Measurements from ENCODE around the gene MAML2. TPM values are rescaled to one million over a fixed set of nuclear protein-coding genes. Genes with fewer than 3 reads are reported as not detected.

MAML2 gene
- total RNA-seq, 4 donors from 2014 or later: 20.0 to 33.7 (median 23.2) TPM

DNA sequence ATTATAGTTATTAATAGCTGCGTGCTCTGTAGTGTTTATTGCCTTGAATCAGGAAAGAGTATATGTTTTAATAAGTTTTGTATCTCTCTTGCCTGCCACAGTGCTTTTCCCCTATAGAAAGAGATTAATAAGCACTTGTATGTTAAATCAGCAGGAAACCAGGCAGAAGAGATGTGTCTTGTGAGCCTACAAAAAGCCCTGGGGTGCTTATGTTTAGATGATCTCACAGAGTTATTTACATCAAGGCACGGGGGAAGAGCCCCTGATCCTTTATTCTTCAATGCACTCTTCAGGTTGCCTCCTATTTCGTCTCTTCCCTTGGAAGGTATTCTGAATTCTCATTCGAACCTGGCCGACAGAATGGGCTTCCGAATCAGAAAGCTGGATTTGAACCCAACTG is 183.0 kb downstream of the MAML2 start:
- Histone ChIP-seq H3K9me3 (no peaks in the 10 kb centered on the region), H3K36me3 (no peaks in the 10 kb centered on the region), H3K4me3 (no peak overlapping the region), H3K4me1 (peaks cover 41 to 74% (median 60%) of the 10 kb centered on the region in 4 donors), H3K27me3 (no peaks in the 10 kb centered on the region), H3K27ac (replicated peaks in 1 of 4) (peak overlapping the region in 2 of 4 donors; percentile 24 to 82)
- 79% methylated on average over 5 of the region's 6 CpGs for WGBS
- no peak for DNase-seq (ENCODE audit: extremely low spot score)
- intact Hi-C loops (cut with DNase I): loop anchor here (5.0 to 10.0 kb wide), 3 partner anchors 37 to 182 kb away; partner anchors contain the start of gene MAML2
- TF ChIP-seq POLR2AphosphoS5 (IDR thresholded peaks at IDR 0.05) (no peak), EP300 (IDR thresholded peaks at IDR 0.05) (no peak), POLR2A (IDR thresholded peaks at IDR 0.05; ENCODE audit: low read depth) (no peak)
- TF ChIP-seq, protein P1, sequence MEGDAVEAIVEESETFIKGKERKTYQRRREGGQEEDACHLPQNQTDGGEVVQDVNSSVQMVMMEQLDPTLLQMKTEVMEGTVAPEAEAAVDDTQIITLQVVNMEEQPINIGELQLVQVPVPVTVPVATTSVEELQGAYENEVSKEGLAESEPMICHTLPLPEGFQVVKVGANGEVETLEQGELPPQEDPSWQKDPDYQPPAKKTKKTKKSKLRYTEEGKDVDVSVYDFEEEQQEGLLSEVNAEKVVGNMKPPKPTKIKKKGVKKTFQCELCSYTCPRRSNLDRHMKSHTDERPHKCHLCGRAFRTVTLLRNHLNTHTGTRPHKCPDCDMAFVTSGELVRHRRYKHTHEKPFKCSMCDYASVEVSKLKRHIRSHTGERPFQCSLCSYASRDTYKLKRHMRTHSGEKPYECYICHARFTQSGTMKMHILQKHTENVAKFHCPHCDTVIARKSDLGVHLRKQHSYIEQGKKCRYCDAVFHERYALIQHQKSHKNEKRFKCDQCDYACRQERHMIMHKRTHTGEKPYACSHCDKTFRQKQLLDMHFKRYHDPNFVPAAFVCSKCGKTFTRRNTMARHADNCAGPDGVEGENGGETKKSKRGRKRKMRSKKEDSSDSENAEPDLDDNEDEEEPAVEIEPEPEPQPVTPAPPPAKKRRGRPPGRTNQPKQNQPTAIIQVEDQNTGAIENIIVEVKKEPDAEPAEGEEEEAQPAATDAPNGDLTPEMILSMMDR (IDR thresholded peaks at IDR 0.05): no peak

DNA sequence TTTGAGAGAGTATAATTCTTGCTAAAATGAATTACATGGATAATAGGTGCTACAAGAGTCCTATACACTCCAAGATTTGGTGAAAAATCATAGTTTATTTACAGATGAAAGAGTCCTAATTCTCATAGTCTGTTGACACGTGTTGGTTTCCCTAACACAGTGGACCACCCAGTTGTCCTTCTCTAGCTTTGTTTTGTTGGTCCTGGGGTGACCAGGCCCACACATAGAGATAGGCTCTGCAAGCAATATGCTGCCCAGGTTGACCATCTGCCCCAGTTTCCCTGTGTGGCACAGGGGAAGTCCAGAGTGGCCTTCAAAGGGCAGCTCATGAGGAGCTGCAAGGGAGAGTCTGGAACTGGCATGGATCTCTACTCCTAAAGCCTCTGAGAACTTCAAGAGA is 184.9 kb downstream of the MAML2 start:
- no peaks in the 10 kb centered on the region for H3K27me3 ChIP-seq
- H3K4me3 ChIP-seq: no peak overlapping the region
- WGBS: 87% methylated on average over 1 of the region's 1 CpG
- H3K36me3 ChIP-seq: no peaks in the 10 kb centered on the region
- peaks cover 42 to 76% (median 70%) of the 10 kb centered on the region in 4 donors for H3K4me1 ChIP-seq
- H3K27ac ChIP-seq (replicated peaks in 1 of 4): peak overlapping the region; percentile 75 to 86 (median 83)
- no peaks in the 10 kb centered on the region for H3K9me3 ChIP-seq
- DNase-seq (ENCODE audit: extremely low spot score): no peak
- TF ChIP-seq, protein P1 (IDR thresholded peaks at IDR 0.05): no peak
- TF ChIP-seq EP300 (IDR thresholded peaks at IDR 0.05) (no peak), POLR2A (IDR thresholded peaks at IDR 0.05; ENCODE audit: low read depth) (no peak)
- intact Hi-C loops (cut with DNase I): no loop called here

DNA sequence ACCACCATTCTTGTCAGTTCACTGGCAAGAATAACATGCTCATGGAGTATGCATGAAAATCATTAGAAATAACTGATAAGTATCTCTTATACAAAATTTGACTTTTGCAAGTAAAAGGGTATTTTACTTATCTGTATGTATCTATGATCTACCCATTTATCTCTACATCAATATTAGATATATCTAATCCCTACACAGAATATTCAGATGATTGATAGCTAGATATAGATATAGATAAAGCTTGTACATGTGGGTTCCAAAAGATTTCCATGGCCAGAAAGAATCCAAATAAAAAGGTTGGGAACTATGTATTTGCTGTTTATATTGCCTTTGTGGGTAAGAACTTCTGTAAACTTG is 185.5 kb downstream of the MAML2 start:
- DNase-seq (ENCODE audit: extremely low spot score): no peak
- Histone ChIP-seq H3K9me3 (no peaks in the 10 kb centered on the region), H3K27me3 (no peaks in the 10 kb centered on the region), H3K27ac (replicated peaks in 1 of 4) (peak overlapping the region; percentile 75 to 86 (median 83)), H3K36me3 (no peaks in the 10 kb centered on the region), H3K4me3 (no peak overlapping the region), H3K4me1 (peaks cover 42 to 71% (median 66%) of the 10 kb centered on the region in 4 donors)
- intact Hi-C loops (cut with DNase I): no loop called here
- TF ChIP-seq, protein P1 (IDR thresholded peaks at IDR 0.05): no peak
- TF ChIP-seq POLR2A (IDR thresholded peaks at IDR 0.05; ENCODE audit: low read depth) (no peak), EP300 (IDR thresholded peaks at IDR 0.05) (no peak), POLR2AphosphoS5 (IDR thresholded peaks at IDR 0.05) (no peak)

- Histone ChIP-seq H3K4me3 (peak overlapping the region; percentile 8 to 26 (median 23)), H3K27ac (replicated peaks in 1 of 4) (peak overlapping the region; percentile 75 to 86 (median 83)), H3K36me3 (no peaks in the 10 kb centered on the region), H3K9me3 (no peaks in the 10 kb centered on the region), H3K4me1 (peaks cover 39 to 62% (median 61%) of the 10 kb centered on the region in 4 donors), H3K27me3 (no peaks in the 10 kb centered on the region)
- intact Hi-C loops (cut with DNase I): no loop called here
- TF ChIP-seq, protein P1 (IDR thresholded peaks at IDR 0.05): no peak
- TF ChIP-seq POLR2A (IDR thresholded peaks at IDR 0.05; ENCODE audit: low read depth) (no peak), EP300 (IDR thresholded peaks at IDR 0.05) (no peak), POLR2AphosphoS5 (IDR thresholded peaks at IDR 0.05) (no peak)
- no peak for DNase-seq (ENCODE audit: extremely low spot score)
- 41% methylated on average over 3 of the region's 3 CpGs for WGBS
Measured at GRCh38 chr11:96156379-96156722, 186.6 kb downstream of the MAML2 start.

All from esophagus muscularis mucosa (tissue), 4 donors.